Calu3 (cell line): ENCODE measurements around the gene IRAK4. TPM values are rescaled to one million over a fixed set of nuclear protein-coding genes. Genes with fewer than 3 reads are reported as not detected.

ENCODE experiments used
- BruUV-seq: library from RNA; stranded (reverse); fragments of 400-500 nt; replicated peaks from 2 replicates; lab custom pipeline; 2021; lab: Mats Ljungman, UMichigan
- CTCF ChIA-PET: fragments of 300-600 bp; sonication (Branson Sonifier 250); formaldehyde crosslinking; loops from one replicate; lab custom pipeline; 2022; ENCODE audit warnings: antibody characterized with exemption; lab: Charles Lee
- DNase-seq: peaks from one replicate; pipeline ENCODE4 v3.0.0; 2022
- H3K27ac Mint-ChIP-seq: one replicate; pipeline ENCODE4 v1.8.0; 2022; ENCODE audit warnings: mixed read lengths; ENCODE audit not compliant: unreplicated experiment
- H3K27me3 Mint-ChIP-seq: one replicate; pipeline ENCODE4 v1.8.0; 2022; ENCODE audit warnings: mixed read lengths; ENCODE audit not compliant: unreplicated experiment
- H3K36me3 Mint-ChIP-seq: one replicate; pipeline ENCODE4 v1.8.0; 2022; ENCODE audit warnings: mild to moderate bottlenecking, moderate library complexity, mixed read lengths; ENCODE audit not compliant: insufficient read depth, unreplicated experiment
- H3K4me1 Mint-ChIP-seq: one replicate; pipeline ENCODE4 v1.8.0; 2022; ENCODE audit warnings: mild to moderate bottlenecking, low read depth, mixed read lengths; ENCODE audit not compliant: unreplicated experiment
- H3K4me3 Mint-ChIP-seq: one replicate; pipeline ENCODE4 v1.8.0; 2022; ENCODE audit warnings: mild to moderate bottlenecking, low read depth, moderate library complexity, mixed read lengths; ENCODE audit not compliant: unreplicated experiment
- H3K9me3 Mint-ChIP-seq: one replicate; pipeline ENCODE4 v1.8.0; 2022; ENCODE audit warnings: low read depth, mixed read lengths; ENCODE audit not compliant: unreplicated experiment
- intact Hi-C: fragments of 100-400 bp; cut with micrococcal nuclease; formaldehyde crosslinking; loops from one replicate; pipeline ENCODE4 v1.10.0; 2022; ENCODE audit not compliant: unreplicated experiment
- total RNA-seq: library from RNA; stranded (reverse); gene quantifications from 2 replicates; pipeline ENCODE4 v1.2.3, GENCODE V29; 2022
- TF ChIP-seq, protein P1 (sequence below): fragments of 200-600 bp; IDR thresholded peaks from one replicate; pipeline ENCODE4 v1.8.0; 2022; ENCODE audit warnings: antibody characterized with exemption; ENCODE audit not compliant: unreplicated experiment

IRAK4 gene
- total RNA-seq, 1 experiment from 2014 or later, result 8.4 TPM

DNA sequence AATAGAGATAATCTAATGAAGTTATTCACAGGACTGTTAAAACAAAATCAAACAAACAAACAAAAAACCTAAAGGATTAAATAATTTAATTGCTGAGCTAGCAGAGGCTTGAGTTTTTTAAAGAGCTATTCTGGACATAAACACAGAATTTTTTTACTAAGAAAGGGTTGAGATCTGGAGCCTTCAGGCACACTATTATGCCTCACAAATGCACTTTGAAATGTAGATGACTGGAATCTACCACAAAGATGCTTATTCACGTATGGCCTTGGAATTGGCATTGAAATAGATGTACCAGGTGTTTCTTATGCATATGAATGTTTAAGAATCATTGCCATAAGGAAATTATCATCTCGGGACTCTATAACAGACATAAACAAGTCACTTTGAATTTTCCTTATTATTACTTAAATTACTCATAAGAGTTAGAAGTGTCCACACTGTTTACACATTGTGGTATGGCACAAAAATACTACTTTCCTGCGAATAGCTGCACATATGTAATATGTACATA, 21.8 kb upstream of the IRAK4 start:
- CTCF ChIA-PET, result no interaction called here
- TF ChIP-seq, protein P1, sequence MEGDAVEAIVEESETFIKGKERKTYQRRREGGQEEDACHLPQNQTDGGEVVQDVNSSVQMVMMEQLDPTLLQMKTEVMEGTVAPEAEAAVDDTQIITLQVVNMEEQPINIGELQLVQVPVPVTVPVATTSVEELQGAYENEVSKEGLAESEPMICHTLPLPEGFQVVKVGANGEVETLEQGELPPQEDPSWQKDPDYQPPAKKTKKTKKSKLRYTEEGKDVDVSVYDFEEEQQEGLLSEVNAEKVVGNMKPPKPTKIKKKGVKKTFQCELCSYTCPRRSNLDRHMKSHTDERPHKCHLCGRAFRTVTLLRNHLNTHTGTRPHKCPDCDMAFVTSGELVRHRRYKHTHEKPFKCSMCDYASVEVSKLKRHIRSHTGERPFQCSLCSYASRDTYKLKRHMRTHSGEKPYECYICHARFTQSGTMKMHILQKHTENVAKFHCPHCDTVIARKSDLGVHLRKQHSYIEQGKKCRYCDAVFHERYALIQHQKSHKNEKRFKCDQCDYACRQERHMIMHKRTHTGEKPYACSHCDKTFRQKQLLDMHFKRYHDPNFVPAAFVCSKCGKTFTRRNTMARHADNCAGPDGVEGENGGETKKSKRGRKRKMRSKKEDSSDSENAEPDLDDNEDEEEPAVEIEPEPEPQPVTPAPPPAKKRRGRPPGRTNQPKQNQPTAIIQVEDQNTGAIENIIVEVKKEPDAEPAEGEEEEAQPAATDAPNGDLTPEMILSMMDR, result no peak
- no peaks in the 10 kb centered on the region for H3K4me1 Mint-ChIP-seq
- peaks cover 4% of the 10 kb centered on the region for H3K36me3 Mint-ChIP-seq
- no TSS peak for BruUV-seq
- H3K9me3 Mint-ChIP-seq, result no peaks in the 10 kb centered on the region
- intact Hi-C loops, result no loop called here
- H3K27me3 Mint-ChIP-seq, result no peaks in the 10 kb centered on the region
- H3K27ac Mint-ChIP-seq, result no peak overlapping the region
- H3K4me3 Mint-ChIP-seq, result no peak overlapping the region
- no peak for DNase-seq

DNA sequence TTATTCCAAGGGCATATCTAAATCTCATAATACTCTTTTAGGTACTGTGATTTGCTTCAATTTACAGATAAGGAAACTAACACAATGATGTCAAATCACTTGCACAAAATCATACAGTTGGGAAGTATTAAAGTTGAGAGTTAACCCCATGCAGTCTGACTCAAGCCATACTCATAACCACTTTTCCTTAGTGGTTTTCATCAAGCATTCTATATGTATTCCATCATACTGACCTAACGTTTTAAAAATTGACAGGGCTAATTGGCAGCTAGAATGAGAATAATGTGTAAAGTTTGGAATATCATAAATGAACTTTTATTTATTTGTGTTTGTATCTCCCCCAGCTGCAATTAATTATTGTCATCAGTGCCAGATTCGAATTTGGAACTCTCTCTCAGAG, 21.1 kb upstream of the IRAK4 start:
- intact Hi-C loops, result no loop called here
- peaks cover 4% of the 10 kb centered on the region for H3K36me3 Mint-ChIP-seq
- no peak overlapping the region for H3K4me3 Mint-ChIP-seq
- TF ChIP-seq, protein P1, result no peak
- no peak overlapping the region for H3K27ac Mint-ChIP-seq
- H3K4me1 Mint-ChIP-seq, result no peaks in the 10 kb centered on the region
- no peaks in the 10 kb centered on the region for H3K27me3 Mint-ChIP-seq
- no TSS peak for BruUV-seq
- H3K9me3 Mint-ChIP-seq, result no peaks in the 10 kb centered on the region
- CTCF ChIA-PET, result no interaction called here
- no peak for DNase-seq

DNA sequence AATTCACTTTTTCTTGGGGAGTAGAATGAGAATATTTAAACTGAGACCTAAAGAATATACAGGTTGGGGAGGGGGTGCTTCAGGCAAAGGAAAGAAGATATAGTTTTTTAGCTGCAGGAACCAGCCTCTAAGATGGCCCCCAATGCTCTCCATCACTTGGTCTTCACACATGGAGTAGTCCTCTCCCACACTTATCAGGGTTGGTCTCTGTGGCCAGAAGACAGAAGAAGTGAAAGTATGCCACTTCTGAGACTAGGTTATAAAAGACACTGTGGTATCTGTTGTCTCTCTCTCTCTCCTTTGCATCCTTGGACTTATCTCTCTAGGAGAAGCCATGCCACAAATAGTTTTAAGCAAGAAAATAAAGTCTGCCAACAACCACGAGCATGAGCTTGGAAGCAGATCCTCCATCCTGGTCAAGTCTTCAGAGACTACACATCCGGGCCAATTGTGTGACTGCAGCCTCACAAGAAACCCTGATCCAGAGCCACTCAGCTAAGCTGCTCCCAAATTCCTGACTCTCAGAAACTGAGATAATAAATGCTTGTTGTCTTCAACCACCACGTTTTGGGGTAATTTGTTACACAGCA, 18.1 kb upstream of the IRAK4 start:
- H3K27me3 Mint-ChIP-seq, result no peaks in the 10 kb centered on the region
- intact Hi-C loops, result no loop called here
- H3K4me3 Mint-ChIP-seq, result no peak overlapping the region
- no peaks in the 10 kb centered on the region for H3K36me3 Mint-ChIP-seq
- TF ChIP-seq, protein P1, result no peak
- no peaks in the 10 kb centered on the region for H3K4me1 Mint-ChIP-seq
- H3K9me3 Mint-ChIP-seq, result no peaks in the 10 kb centered on the region
- no peak for DNase-seq
- BruUV-seq, result no TSS peak
- CTCF ChIA-PET, result no interaction called here
- no peak overlapping the region for H3K27ac Mint-ChIP-seq

DNA sequence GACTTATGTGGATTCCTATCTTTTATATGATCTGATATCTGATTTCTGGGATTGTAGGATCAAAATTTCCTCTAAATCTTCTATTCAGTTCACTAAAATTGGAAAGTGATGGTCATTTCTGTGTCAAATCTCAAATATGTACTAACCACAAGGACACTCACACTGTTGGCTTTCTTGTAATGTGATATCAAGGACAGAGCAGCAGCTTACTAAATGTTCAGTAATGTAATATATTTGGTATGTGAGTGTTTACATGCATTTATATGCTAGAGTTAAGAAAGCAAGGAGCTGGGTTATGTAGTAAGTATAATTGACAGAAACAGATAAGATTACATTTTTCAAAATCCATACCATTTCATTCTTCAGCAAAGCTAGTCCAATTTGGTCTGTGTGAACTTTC, 16.6 kb upstream of the IRAK4 start:
- Mint-ChIP-seq H3K27ac (no peak overlapping the region), H3K4me1 (no peaks in the 10 kb centered on the region), H3K4me3 (no peak overlapping the region), H3K36me3 (no peaks in the 10 kb centered on the region), H3K9me3 (no peaks in the 10 kb centered on the region), H3K27me3 (no peaks in the 10 kb centered on the region)
- CTCF ChIA-PET, result no interaction called here
- no peak for DNase-seq
- BruUV-seq, result no TSS peak
- intact Hi-C loops, result no loop called here
- TF ChIP-seq, protein P1, result no peak
